Islet of Langerhans (tissue), 1 donor: ENCODE results near the gene CACUL1.
"Not testable (repeated sequence)": the region's sequence is repeated elsewhere in the genome, so short reads cannot be mapped to it uniquely, and the experiment has no call there.

Experiments used
- FAIRE-seq: peaks from one replicate; lab custom pipeline; 2011; peaks lifted over from hg19 to GRCh38; lab: Jason Lieb, UNC

CACUL1 gene

GRCh38 chr10:118687472-118687871 is 67.3 kb downstream of the CACUL1 start:
- no peak for FAIRE-seq

- no peak for FAIRE-seq
These were observed 72.2 kb downstream of the CACUL1 start for GRCh38 chr10:118682533-118682932.

GRCh38 chr10:118680197-118680596 is 74.6 kb downstream of the CACUL1 start:
- FAIRE-seq = no peak

GRCh38 chr10:118674226-118674919 is 80.4 kb downstream of the CACUL1 start:
- FAIRE-seq = no peak

- FAIRE-seq = no peak
These were observed 81.7 kb downstream of the CACUL1 start for GRCh38 chr10:118672766-118673715.

- FAIRE-seq = no peak
These were observed 82.6 kb downstream of the CACUL1 start for GRCh38 chr10:118672153-118672552.

- not testable (repeated sequence) for FAIRE-seq
These were observed 83.5 kb downstream of the CACUL1 start for GRCh38 chr10:118671221-118671620.

- FAIRE-seq = no peak
These were observed 84.2 kb downstream of the CACUL1 start for GRCh38 chr10:118670472-118671124.

GRCh38 chr10:118669835-118670234 is 84.9 kb downstream of the CACUL1 start:
- no peak for FAIRE-seq

GRCh38 chr10:118669020-118669791 is 85.6 kb downstream of the CACUL1 start:
- peak; percentile 69 for FAIRE-seq

GRCh38 chr10:118668228-118668952 is 86.4 kb downstream of the CACUL1 start:
- no peak for FAIRE-seq

- FAIRE-seq = no peak
These were observed 87.0 kb downstream of the CACUL1 start for GRCh38 chr10:118667732-118668131.

- no peak for FAIRE-seq
These were observed 88.4 kb downstream of the CACUL1 start for GRCh38 chr10:118666350-118666749.

- FAIRE-seq = no peak
These were observed 90.4 kb downstream of the CACUL1 start for GRCh38 chr10:118664321-118664720.

GRCh38 chr10:118663176-118663575 is 91.6 kb downstream of the CACUL1 start:
- no peak for FAIRE-seq

GRCh38 chr10:118662228-118663035 is 92.3 kb downstream of the CACUL1 start:
- FAIRE-seq = no peak

- FAIRE-seq = no peak
These were observed 96.0 kb downstream of the CACUL1 start for GRCh38 chr10:118658762-118659161.

- not testable (repeated sequence) for FAIRE-seq
These were observed 96.6 kb downstream of the CACUL1 start for GRCh38 chr10:118658168-118658567.

GRCh38 chr10:118645294-118645693 is 109.5 kb downstream of the CACUL1 start:
- not testable (repeated sequence) for FAIRE-seq

- no peak for FAIRE-seq
These were observed 112.5 kb downstream of the CACUL1 start for GRCh38 chr10:118642228-118642627.
